Ovary (tissue), 3 donors: ENCODE data around the gene EFL1.

Experiments
- CTCF ChIP-seq, 3 donors: fragments of 450-650 bp in 2 of 3; fragments of 200-600 bp in 1 of 3; IDR thresholded peaks; one replicate each; pipeline versions ENCODE4 v1.5.1 to v1.8.0; 2016 to 2022; ENCODE audit warnings: antibody characterized with exemption in 3 of 3, mild to moderate bottlenecking in 1 of 3
- EP300 ChIP-seq: sonication (generic); formaldehyde crosslinking; IDR thresholded peaks from one replicate; pipeline ENCODE4 v1.6.1; 2017; ENCODE audit warnings: antibody characterized with exemption
- POLR2A ChIP-seq: fragments of 450-650 bp; IDR thresholded peaks from one replicate; pipeline ENCODE4 v1.6.1; 2017; ENCODE audit warnings: antibody characterized with exemption, mild to moderate bottlenecking, moderate library complexity
- donor health status: DM: no; HTN: no; CAD: no.

GRCh38 chr15:82117296-82117695 lies 145.2 kb downstream of the EFL1 start:
- no peak for TF ChIP-seq CTCF (IDR thresholded peaks at IDR 0.05)
- TF ChIP-seq POLR2A, result no peak
- TF ChIP-seq EP300, result no peak
